ELF-1 (cell line): ENCODE results near the gene KCTD19.

Experiments used
- DNase-seq: peaks from one replicate; pipeline ENCODE4 v3.0.0-alpha.2; 2016; ENCODE audit warnings: low read depth, low spot score

KCTD19 gene

GRCh38 chr16:67283826-67284555, 42.5 kb downstream of the KCTD19 start:
- DNase-seq, result no peak

DNA sequence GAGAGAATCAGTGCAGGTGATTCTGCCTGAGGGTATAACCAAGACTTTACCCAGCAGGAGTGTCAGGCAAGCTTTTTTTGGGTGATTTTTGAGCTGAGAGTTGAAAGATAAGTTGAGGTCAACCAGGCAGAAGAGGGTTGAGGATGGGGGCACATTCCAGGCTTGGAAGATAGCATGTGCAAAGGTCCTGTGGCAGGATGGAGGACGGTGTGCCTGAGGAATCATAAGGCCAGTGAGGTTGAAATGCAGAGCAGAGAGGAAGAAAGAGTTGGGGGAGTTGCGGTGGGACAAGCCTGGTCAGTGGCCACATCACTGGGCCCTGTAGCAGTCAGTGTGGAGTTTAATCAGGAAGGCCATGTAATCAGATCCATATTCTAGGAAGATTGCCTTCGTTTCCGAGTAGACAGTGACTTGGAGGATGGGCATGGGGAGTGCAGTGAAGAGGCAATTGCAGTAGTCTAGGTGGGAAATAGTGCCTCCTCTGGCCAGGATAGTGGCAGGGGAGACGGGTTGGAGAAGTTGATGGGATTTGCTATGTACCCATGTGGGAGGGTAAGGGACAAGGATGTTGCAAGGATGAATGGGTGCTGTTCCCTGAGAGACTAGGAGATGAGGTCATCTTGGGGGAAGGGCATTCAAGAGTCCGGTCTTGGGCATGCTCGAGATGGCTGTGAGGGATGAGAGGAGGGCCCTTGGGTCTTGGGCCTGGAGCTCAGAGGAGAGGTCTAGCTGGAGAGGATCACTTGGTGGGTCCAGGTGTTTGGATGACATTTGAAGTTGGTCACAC, 43.3 kb downstream of the KCTD19 start:
- DNase-seq, result no peak

- DNase-seq, result no peak
Observed at GRCh38 chr16:67282447-67282805, 44.1 kb downstream of the KCTD19 start.

- no peak for DNase-seq
Observed at GRCh38 chr16:67281536-67282446, 44.8 kb downstream of the KCTD19 start.

GRCh38 chr16:67280090-67281015, 46.2 kb downstream of the KCTD19 start:
- no peak for DNase-seq

DNA sequence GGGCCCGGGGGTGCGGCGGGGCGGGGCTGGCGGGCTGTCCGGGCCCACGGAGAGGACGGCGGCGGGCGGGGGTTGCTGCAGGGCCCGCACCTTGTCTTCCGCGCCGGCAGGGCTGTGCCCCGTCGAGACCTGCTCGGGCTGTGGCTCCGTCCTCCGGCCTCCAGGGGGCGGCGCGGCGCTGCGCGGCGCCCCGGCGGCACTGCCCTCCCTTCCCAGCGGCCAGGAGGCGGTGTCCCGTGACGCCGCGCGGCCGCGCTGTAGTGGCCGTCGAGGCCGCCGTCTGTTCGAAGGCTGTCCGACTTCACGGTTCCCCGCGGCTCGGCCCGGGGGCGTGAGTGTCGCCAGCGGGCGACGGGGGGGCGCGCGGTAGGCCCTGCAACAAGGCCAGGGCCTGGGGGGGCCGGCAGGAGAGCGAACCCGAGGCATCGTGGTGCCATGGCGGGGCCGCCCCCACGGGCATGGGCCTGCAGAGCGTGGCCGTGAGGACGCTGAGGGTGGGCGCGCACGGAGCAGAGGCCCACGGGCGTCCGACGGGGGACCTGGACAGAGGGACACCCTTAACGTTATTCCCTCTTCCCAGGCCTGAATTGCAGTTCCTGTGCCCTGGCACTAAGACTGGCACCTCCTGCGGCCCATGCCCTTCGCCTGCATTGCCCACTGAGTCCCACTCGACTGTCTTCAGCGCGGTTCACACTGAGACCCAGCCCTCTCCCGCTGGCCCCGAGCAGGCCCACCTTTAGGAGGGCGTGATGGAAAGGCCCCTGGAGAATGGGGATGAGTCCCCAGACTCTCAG, 47.0 kb downstream of the KCTD19 start, which contains the start of gene PLEKHG4:
Gene PLEKHG4 (plus strand): TSS at position 237 of the 794 bp plus-strand sequence. CDS start 513 bp downstream, at position 750.
- peak; percentile 82 for DNase-seq

DNA sequence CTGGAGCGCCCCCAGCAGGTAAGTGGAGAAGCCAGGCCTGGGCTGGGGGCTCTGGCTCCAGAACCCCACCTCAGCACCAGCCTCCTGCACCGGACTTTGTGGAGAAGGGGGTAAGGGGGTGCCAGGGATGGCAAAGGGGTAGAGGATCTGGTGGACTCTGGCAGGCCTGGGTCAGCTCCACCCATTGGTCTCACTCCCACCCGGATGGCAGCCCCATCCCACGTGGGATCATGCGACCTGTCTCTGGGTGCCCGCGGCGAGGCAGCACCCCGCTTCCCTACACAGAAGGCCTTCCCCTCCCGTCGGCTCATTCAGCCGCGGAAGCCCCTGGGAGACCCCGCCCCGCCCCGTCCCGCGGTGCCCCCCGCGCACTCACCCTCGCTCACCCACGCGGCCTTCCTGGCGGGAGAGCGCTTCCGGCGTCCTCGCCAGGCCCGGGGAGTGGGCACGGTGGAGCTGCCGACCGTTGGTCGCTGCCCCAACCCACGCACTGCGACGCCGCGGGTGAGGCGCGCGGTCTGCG, 47.7 kb downstream of the KCTD19 start:
- DNase-seq, result no peak

DNA sequence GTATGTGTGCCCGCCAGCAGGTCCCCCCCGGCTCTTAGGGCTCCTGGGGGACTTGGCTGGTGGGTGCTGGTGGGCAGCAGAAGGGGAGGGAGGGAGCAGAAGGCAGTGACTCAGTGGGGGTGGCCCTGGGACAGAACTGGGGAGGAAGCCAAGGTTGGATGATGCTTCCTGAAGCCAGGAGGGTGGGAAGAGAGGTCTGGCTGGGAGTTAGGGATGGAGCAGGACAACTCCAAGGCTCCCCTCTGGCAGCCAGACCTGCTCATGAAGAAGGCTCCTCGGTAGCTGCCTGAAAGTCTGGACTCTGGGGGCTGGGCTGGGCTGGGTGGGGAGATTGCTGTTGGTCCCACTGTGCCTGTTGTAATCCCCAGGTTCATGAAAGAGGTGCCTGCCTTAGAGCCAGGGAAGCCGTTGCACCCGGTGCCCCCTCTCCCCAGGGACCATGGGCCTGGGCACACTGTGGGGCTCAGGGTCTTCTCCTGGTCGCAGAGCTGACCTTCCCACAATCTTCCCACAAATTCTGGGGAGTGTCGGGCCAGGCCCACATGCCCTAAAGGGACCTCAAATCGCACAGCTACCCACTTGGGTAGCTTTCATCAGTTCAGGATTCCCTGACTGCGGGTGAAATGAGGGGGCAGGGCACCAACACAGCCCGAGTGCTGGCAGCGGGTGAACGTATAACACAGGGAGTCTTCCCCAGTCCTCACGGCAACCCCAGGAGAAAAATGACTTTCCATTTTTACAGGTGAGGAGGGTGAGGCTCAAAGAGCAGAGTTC, 48.4 kb downstream of the KCTD19 start:
- DNase-seq, result no peak

GRCh38 chr16:67277294-67277998, 49.1 kb downstream of the KCTD19 start:
- DNase-seq, result no peak

DNA sequence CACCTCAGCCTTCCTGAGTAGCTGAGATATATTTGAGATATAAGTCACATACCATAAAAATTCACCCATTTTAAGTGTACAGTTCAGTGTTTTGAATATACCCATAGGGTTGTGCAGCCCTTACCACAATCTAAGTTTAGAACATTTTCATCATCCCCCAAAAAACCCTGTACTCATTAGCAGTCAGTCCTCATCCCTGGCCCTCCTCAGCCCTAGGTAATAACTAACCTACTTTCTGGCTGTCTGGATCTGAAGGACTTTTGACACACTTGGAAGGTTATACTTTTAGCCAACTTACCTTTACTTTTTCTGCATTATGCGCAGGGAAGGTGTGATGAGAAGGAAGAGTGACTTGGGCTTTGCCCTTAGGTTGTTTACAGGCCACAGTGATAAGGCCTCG, 51.2 kb downstream of the KCTD19 start:
- DNase-seq, result no peak

DNA sequence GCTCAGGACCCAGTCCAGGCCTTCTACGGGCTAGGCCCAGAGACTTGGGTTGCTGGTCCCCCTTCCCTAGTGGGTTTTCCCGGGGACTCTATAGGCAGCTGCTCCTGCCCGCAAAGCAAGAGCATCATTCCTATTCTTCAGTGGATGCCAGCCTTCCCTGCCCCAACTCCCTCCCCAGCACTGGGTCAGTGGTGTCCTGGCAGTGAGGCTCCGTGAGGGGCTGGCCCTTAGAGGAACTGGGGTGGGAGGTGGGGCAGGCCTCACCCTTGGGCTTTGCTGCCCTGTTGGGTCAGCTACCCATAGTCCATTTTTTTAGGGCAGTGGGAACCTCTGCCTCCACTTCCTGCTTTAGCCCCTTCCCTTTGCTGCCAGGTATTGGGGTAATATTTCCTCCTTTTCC, 55.1 kb downstream of the KCTD19 start:
- no peak for DNase-seq

GRCh38 chr16:67270931-67271338, 55.6 kb downstream of the KCTD19 start:
- DNase-seq, result no peak

DNA sequence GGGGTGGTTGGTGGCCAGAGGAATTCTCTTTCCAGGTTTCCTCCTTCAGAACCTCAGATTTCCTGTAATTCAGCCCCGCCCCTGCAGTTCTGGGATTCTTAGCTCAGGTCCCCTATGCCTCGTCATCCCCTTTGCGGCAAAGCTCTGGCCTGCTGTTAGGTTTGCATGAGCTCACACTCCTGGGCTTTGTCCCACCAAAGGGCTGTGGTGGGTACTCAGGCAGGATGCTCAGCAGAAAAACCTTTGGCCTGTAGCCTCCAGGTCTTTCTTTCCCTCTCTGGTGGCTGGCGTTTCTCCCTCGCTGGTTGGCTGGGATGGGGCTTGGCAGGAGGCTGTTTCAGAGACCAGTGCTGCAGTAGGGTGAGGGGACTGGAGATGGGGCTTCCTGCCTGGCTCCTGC, 56.8 kb downstream of the KCTD19 start:
- DNase-seq, result peak; percentile 65

DNA sequence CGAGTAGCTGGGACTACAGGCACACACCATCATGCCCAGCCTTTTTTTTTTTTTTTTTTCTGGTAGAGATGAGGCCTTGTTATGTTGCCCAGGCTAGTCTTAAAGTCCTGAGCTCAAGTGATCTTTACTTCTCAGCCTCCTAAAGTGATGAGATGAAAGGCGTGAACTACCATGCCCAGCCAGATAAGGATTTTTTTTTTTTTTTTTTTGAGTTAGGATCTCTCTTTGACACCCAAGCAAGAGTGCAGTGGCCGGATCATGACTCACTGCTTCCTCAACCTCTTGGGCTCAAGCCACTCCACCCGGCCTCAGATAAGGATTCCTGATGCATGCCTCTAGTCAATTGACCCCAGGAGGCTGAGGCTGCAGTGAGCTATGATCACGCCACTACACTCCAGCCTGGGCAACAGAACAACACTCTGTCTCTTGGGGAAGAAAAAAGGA, 58.4 kb downstream of the KCTD19 start:
- DNase-seq, result peak; percentile 81

DNA sequence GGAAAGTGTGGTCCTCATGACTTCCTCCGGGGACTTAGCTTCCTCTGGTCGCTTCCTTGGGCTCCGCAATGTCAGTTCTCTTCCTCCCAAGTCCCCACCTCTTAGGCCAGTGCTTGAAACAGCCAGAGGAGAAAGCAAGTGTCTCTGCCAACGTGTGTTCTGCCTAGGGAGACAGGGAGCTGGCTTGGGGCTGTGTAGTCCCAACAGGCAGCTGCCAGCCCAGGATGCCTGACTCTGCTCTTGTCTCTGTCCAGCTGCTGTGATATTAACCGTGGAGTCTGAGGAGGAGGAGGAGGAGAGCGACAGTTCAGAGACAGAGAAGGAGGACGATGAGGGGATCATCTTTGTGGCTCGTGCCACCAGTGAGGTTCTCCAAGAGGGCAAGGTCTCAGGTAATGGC, 60.7 kb downstream of the KCTD19 start:
- no peak for DNase-seq

DNA sequence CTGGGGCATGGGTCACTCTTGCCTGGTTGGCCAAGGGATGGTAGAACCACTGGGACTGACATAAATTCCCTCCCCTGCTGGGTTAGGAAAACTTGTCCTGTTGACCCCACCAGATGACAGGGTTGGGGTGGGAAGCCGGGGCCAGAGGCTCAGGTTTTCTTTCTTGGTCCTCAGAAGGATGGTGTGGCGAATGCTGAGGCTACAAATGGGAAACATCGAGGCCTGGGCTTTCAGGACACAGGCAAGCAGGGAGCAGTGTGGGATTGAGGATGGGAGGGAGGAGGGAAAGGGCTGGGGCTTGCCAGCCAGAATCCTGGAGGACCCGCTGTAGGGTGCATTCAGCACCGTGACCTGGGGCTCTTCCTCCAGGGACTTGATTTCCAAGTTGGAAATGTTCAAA, 61.7 kb downstream of the KCTD19 start:
- no peak for DNase-seq

- no peak for DNase-seq
Observed at GRCh38 chr16:67264277-67264676, 62.3 kb downstream of the KCTD19 start.

DNA sequence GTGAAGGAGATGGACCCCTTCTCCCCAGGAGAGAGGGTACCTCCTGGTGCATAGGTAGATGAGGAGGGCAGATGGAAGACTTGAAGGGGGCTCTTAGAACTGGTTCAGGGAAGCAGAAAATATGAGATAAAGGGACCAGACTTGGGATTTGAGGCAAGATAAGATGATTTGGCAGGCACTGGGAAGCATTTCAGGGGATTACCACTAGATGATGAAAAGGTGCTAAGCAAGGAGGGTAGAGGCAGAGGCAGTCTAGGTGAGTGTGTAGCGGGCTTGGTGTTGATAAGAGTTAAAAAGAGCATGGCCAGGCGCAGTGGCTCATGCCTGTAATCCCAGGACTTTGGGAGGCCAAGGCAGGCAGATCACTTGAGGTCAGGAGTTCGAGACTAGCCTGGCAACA, 63.3 kb downstream of the KCTD19 start:
- peak; percentile 18 for DNase-seq
